HCT116 (cell line): ENCODE data around the gene CCSER1.

Experiments used
- CEBPB ChIP-seq: IDR thresholded peaks from 2 replicates; pipeline ENCODE4 v1.6.1; 2012; ENCODE audit warnings: low read depth
- EZH2 ChIP-seq: fragments of 200-600 bp; sonication (generic); IDR thresholded peaks from 2 replicates; pipeline ENCODE4 v1.6.1; 2017; ENCODE audit warnings: antibody characterized with exemption, mixed run types
- EZH2phosphoT487 ChIP-seq: fragments of 200-600 bp; IDR thresholded peaks from 2 replicates; pipeline ENCODE4 v1.6.1; 2018; ENCODE audit warnings: antibody characterized with exemption, borderline replicate concordance
- JUND ChIP-seq: IDR thresholded peaks from 2 replicates; pipeline ENCODE4 v1.6.1; 2012
- POLR2A ChIP-seq: IDR thresholded peaks from 2 replicates; pipeline ENCODE4 v1.7.0; 2011; ENCODE audit warnings: borderline replicate concordance; ENCODE audit not compliant: insufficient read depth, insufficient read length; ENCODE audit errors: extremely low read depth
- POLR2AphosphoS5 ChIP-seq: IDR thresholded peaks from 2 replicates; pipeline ENCODE4 v1.6.1; 2011; ENCODE audit warnings: mild to moderate bottlenecking, low read depth, low read length, moderate library complexity
- YY1 ChIP-seq: IDR thresholded peaks from 2 replicates; pipeline ENCODE4 v1.6.1; 2011; ENCODE audit warnings: low read length, low read depth, moderate library complexity, mild to moderate bottlenecking; ENCODE audit not compliant: insufficient replicate concordance; ENCODE audit errors: extremely low read depth
- TF ChIP-seq, protein P1 (sequence below), 3 experiments: fragments of 200-600 bp in 1 of 3; sonication (generic) in 1 of 3; IDR thresholded peaks in 2 of 3; conservative IDR thresholded peaks in 1 of 3; 2 replicates each; pipeline ENCODE4 v1.5.1; 2012 to 2017; ENCODE audit warnings: low read depth in 2 of 3, low read length in 2 of 3, antibody characterized with exemption in 1 of 3, borderline replicate concordance in 1 of 3, control low read depth in 1 of 3, mild to moderate bottlenecking in 1 of 3, mixed read lengths in 1 of 3, mixed run types in 1 of 3, moderate library complexity in 1 of 3; ENCODE audit not compliant: insufficient read depth in 1 of 3

DNA sequence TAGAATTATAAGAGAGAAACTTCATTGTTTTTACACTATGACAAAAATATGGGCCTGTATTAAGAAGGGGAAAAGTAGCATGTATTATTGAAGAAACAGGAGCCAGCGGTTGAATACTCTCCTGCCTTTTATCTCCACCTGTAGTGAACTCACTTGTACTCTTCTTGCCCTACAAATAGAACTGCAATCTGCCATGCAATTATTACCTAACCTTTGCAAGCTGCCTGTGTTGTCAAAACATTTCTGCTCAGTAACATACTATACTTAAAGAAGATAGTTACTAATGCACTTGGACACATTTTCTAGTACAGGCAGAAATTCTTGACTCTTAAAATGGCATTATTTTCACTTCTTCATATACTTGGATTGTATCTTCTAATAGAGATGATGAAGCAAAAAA is 1358.2 kb downstream of the CCSER1 start:
- TF ChIP-seq POLR2A: no peak
- TF ChIP-seq, protein P1, sequence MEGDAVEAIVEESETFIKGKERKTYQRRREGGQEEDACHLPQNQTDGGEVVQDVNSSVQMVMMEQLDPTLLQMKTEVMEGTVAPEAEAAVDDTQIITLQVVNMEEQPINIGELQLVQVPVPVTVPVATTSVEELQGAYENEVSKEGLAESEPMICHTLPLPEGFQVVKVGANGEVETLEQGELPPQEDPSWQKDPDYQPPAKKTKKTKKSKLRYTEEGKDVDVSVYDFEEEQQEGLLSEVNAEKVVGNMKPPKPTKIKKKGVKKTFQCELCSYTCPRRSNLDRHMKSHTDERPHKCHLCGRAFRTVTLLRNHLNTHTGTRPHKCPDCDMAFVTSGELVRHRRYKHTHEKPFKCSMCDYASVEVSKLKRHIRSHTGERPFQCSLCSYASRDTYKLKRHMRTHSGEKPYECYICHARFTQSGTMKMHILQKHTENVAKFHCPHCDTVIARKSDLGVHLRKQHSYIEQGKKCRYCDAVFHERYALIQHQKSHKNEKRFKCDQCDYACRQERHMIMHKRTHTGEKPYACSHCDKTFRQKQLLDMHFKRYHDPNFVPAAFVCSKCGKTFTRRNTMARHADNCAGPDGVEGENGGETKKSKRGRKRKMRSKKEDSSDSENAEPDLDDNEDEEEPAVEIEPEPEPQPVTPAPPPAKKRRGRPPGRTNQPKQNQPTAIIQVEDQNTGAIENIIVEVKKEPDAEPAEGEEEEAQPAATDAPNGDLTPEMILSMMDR (IDR thresholded peaks at IDR 0.05 in 2 of 3, conservative IDR thresholded peaks at IDR 0.05 in 1 of 3; ENCODE audit: borderline replicate concordance in 1 of 3, insufficient read depth in 1 of 3, low read depth in 2 of 3, low read length in 2 of 3): no peak
- TF ChIP-seq POLR2AphosphoS5: no peak
- no peak for TF ChIP-seq CEBPB
- TF ChIP-seq EZH2phosphoT487: no peak
- no peak for TF ChIP-seq EZH2
- TF ChIP-seq JUND: no peak
- no peak for TF ChIP-seq YY1
